ENCODE measurements around the gene TAF1A.

Gene TAF1A

DNA sequence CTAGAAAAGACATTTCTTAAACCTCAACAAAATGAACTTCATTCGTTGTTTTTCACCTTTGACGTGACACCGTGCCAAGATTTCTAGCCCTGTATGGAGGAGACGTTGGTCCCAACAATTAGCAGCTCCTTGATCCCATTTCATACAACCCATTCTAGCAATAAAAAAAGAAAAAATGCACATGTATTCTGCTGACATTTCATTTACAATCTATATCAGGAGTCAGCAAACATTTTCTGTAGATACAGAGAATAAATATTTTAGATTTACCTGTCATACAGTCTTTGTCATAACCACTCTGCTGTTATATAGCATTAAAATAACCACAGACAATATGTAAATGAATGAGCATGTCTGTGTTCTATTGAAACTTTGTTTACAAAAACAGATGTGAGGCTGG lies 7.0 kb upstream of the TAF1A start:
- DNase-seq (ENCODE audit: low read depth): no peak

DNA sequence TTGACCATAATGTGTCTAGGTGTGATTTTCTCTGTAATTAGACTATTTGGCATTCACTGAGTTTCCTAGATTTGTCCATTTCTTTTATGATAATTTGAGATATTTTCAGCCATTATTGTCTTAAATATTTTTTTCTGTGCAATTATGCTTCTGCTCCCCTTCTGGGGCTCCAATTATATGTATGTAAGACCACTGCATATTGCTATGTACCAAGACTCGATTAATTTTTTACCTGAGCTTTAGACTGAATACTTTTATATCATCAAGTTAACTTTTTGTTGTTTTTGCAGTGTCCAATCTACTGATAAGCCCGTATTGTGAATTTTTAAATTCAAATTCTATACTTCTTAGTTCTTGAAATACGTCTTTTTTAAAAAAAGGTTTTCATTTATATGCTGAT lies 5.1 kb upstream of the TAF1A start:
- no peak for DNase-seq (ENCODE audit: low read depth)

DNA sequence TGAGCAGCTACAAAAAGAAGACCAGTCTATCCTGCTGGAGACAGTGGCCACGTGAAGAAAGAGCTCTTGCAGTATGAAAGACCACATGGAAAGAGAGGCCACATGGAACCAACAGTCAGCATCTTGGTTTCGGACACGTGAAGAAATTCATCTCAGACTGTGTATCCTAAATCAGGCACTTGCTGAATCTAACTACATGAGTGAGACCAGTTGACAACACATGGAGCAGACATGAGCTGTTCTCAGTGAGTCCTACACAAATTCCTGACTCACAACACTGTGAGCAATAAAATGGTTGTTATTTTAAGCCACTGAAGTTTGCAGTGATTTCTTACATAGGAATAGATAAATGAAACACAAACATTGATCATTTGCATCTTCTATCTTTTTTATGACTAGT lies 2.4 kb upstream of the TAF1A start:
- no peak for DNase-seq (ENCODE audit: low read depth)

GRCh38 chr1:222588135-222588534 lies 1.6 kb downstream of the TAF1A start:
- DNase-seq (ENCODE audit: low read depth): no peak

- DNase-seq (ENCODE audit: low read depth): no peak
Observed at GRCh38 chr1:222586842-222587241, 2.9 kb downstream of the TAF1A start.

DNA sequence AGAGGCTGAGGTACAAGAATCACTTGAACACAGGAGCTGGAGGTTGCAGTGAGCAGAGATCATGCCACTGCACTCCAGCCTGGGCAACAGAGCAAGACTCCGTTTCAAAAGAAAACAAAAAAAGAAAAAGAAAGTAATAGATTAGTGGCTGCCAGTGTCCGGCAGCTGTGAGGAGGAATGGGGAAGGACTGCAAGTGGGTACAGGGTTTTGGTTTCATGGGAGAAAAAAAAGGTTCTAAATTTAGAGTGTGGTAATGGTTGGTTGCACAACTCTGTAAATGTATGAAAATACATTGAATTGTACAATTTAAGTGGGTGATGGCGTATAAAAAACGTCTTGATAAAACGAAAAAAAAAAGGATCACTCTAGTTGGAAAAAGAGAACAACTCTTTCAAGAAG lies 6.7 kb downstream of the TAF1A start:
- DNase-seq (ENCODE audit: low read depth): no peak

- peak; percentile 10 for DNase-seq (ENCODE audit: low read depth)
Observed at GRCh38 chr1:222582099-222582774, 7.5 kb downstream of the TAF1A start.

- no peak for DNase-seq (ENCODE audit: low read depth)
Observed at GRCh38 chr1:222579316-222579715, 10.4 kb downstream of the TAF1A start.

GRCh38 chr1:222570837-222571236 lies 18.9 kb downstream of the TAF1A start:
- no peak for DNase-seq (ENCODE audit: low read depth)

DNA sequence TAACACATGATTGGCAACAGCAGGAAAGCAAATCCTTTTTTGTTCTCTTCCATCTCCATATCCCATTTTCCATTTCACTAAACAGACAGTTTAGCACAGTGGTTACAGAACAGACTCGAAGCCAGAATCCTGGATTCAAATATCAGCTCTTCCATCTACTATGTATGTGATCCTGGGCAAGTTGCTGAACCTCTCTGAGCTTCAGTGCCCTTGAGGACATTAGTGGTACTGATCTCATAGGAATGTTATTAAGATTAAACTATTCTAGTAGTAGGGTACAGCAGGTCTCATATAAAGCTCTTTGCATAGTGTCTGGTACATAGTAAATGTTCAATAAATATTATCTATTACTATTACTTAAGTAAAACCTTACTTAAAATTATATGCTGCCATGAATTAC lies 28.1 kb downstream of the TAF1A start:
- DNase-seq (ENCODE audit: low read depth): no peak

GRCh38 chr1:222557574-222557973 lies 32.2 kb downstream of the TAF1A start:
- DNase-seq (ENCODE audit: low read depth): no peak

GRCh38 chr1:222557148-222557547 lies 32.6 kb downstream of the TAF1A start:
- DNase-seq (ENCODE audit: low read depth): no peak

GRCh38 chr1:222555992-222556615 lies 33.6 kb downstream of the TAF1A start:
- no peak for DNase-seq (ENCODE audit: low read depth)

GRCh38 chr1:222554177-222554576 lies 35.6 kb downstream of the TAF1A start:
- DNase-seq (ENCODE audit: low read depth): no peak

DNA sequence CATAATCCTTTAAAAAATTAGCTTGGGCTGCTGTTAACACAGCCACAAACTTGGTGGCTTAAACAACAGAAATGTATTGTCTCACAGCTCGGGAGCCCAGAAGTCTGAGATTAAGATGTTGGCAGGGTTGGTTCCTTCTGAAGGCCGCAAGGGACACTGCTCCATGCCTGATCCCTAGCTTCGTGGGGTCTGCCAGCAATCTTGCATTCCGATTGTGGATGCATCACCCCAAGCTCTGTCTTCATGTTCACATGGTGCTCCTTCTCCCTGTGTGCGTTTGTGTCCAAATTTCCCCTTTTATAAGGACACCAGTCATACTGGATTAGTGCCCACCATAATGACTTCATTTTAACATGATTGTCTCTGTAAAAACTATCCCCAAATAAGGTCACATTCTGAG lies 36.9 kb downstream of the TAF1A start:
- DNase-seq (ENCODE audit: low read depth): peak; percentile 5

DNA sequence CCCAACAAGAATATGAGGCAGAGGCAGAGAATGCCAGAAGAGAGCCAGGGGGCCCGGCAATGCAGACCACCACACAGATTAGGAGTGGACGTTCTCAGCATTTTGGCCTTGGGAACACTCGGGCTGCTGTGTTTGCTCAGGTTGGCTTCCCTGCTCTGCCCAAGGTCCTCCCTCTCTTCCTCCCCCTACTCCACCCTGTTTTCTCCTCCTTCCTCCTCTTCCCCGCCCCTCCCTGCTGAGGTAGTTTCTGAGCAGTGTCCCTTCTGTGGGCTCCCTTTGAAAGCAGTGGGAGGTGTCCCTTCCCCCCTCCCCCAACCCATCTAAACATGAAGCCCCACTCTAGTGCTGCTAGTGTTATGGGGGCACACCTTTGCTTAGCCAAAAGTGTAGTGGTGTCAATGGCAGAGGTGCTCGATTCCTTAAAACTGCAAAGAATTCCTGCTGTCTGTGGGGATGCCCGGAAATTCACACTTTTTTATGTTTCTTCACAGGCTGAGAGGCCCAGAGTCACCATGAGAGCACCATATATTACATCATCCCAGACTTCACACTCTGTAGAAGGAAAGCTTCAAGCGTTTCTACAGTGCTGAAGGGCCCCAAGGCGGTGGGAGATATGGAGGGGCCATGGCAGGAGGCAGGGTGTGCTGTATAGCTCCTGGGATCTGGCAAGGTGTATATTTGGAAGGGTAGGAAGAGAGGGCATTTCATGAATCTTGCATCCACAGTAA lies 41.6 kb downstream of the TAF1A start, which contains the start of gene HHIPL2:
Gene HHIPL2 (minus strand): TSS at position 161 of the 728 bp plus-strand sequence. CDS start 60 bp downstream, at position 101.
- no peak for DNase-seq (ENCODE audit: low read depth)

DNA sequence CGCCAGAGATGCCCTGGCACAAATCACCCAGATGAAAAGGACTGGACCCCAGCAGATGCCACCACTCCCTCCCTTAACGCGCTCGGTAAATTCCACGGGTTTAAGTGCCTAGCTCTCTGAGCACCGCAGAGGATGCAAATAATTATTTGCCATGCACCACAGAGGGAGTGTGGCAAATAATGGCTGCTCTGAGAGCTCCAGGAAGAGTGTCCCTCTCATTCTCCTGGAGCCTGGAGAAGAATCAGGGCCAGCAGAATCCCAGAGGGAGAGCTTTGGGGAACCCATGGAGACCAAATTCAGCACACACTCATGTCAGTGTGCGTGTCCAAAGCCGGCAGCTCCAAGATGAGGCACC lies 42.5 kb downstream of the TAF1A start:
- no peak for DNase-seq (ENCODE audit: low read depth)

- DNase-seq (ENCODE audit: low read depth): peak; percentile 78
Observed at GRCh38 chr1:222546548-222547259, 43.0 kb downstream of the TAF1A start.

GRCh38 chr1:222546091-222546490 lies 43.6 kb downstream of the TAF1A start:
- DNase-seq (ENCODE audit: low read depth): no peak

DNA sequence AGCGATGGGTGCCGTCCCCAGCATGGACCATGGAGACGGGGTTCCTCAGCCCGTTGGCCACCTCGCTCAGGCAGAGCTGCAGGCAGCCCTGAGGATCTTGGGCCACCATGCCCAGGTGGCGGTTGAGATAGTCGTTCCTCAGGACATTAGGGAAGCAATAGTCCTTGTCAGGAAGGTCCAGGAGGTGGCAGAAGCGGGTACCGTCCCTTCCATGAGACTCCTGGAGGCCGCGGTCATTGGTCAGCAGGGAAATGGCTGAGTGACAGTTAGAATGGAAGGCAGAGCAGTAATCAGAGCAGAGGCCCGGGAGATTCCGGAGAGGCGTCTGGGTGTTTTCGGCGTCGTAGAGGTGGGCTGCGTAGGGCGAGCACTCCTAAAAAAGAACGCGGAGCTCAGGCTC lies 45.9 kb downstream of the TAF1A start:
- no peak for DNase-seq (ENCODE audit: low read depth)

DNA sequence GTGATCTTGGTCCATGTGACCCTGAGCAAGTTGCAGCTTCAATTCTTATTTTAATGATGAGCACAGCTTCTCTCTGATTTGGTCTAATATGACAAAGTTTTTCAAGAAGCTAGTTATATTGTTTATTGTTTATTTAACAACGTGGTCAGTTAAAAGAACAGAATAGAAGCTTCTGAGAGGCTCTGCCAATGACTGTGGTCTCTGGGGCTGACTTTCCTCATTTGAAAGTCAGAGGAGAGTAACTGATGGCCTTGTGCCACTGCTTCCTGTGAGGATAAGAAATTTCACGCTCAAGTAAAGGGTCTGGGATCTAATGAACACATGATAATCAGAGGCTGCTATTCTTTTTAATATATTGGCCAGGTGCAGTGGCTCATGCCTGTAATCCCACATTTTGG lies 49.1 kb downstream of the TAF1A start:
- no peak for DNase-seq (ENCODE audit: low read depth)

DNA sequence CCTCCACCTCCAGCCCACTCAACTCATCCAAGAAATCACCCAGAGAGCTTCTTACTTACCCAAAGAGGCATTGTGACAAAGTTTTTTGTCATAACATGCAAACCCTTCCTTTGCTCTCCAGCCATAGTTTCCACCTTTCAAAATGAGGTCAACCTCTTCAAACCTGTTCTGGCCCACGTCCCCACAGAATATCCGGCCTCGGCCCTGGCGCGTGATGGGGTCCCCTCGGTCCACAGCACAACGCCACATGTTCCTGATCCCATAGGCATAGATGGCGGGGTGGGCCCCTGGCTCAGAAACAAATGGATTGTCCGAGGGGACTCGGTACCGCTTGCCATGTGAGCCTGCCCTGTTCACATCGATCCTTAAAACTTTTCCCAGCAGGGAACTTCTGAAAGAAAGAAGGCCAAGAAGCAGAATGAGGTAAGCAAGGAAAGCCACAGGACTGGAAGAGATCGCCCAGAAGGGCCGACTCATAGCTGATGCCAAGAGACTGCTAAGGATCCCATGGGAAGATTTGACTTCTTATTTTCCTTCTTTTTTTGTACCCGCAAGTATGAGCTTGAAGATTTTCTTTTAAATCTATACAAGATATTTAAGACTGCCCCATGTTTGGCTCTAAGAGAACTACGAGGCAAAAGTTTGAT lies 49.7 kb downstream of the TAF1A start:
- DNase-seq (ENCODE audit: low read depth): no peak
